ENCODE results near the gene ACSL3.
"Not testable (repeated sequence)": the region's sequence is repeated elsewhere in the genome, so short reads cannot be mapped to it uniquely, and the experiment has no call there.

Gene ACSL3

GRCh38 chr2:222854773-222855700 is 5.8 kb upstream of the ACSL3 start:
- no peak for DNase-seq

DNA sequence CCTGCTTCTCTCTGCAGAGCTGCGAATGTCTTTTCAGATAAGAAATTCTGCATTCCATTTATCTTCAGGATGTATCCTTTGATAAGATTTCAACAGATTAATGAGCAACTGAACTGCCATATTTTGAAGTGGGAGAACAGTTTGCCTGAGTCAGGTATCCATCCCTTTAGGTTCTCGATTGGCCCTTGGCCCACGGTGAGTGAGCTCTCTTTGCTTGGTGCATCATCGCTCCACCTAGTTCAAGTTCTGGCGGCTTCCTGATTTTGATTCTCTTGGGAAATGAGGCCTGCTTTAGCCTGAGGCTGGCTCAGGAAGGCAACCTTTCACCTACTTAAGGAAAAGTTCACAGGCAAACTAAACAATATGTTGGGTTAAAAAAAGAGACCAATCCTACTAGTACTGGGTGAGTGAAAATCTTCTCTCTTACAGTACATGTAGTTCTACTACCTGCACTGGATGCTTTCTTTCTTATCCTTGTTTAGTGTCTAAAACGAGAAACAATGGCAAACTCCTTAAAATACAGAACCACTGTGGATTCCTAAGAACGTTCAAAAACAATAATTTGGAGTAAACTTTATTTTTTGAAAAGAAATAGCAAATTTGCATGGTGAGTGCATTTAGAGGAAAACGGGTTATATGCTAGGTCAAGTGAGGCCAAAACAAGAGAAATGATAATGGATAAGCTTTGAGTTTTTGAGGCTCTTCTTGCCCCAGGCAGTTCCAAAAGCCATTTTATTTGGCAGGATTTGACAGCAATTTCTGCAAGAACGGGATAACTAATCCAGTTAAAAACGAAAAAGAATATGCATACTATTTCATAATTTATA is 837 bp upstream of the ACSL3 start:
- DNase-seq, result no peak

DNA sequence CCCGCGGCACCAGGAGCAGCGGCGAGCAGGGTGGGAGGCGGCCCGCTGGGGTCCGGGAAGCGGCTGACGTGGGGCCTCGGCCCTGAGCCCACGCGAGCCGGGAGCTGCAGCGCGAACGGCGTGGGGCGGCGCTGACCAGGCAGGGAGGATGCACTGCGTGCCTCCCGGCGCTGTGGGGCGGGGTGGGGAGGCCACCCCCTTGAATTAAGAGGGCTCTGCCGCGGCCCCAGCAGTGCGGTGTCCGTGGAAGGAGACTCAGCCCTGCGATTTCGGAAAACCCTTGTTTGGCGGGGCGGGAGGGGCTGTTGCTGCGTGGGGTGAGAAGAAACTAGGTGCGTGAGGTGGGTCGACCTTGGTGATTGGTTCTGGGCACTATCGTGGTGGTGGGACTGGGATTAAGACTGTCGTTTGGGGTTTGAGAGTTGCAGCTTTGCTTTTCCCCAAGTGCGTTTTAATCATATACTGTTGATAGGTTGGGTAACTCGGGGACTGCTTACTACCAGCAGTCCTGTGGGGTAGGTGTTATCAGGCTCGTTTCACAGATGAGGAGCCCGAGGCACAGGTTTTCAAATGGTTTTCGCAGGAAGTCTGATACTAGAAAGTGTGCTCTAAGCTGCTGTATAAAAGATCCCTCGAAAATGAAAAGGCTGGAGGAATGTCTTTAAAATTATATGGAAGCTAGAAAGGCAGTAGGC is 722 bp downstream of the ACSL3 start:
- no peak for DNase-seq

DNA sequence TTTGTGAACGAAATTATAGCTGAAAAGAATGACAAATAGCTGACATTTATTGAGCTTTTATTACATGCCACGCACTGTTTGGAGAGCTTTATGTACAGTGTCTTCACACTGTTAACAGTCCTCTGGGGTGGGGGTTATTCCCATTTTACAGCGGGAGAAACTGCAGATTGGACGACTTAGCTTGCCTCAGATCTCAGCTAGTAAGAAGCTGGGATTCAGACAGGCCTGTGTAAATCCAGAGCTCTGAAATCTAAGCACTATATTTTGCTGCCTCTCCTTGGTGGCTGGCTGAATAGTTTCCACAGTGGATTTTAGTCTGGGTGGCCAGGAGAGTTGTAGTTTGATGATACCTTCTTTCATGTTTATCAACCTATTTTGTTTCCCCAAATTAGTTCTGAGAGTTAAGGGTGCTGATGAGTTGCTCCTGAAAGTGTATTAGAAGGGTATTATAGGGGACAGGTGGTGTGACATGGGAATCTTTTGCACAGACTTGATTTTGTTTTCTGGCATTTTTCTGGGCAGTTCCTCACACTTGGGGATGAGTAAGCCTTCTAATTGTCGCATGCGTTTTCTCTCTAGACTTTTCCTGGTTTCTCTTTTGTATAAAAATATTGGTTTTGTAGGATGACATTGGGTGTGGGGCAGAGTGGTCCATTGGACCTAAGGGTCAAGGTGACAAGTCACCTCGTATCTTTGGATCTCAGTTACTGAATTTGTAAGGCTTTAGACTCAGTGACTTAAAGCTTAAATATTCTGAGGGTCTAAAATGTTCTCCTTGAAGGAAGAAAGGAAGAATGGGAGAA is 1.5 kb downstream of the ACSL3 start:
- DNase-seq, result no peak

- no peak for DNase-seq
Measured at GRCh38 chr2:222862909-222863544, 2.2 kb downstream of the ACSL3 start.

- no peak for DNase-seq
Measured at GRCh38 chr2:222864296-222864695, 3.5 kb downstream of the ACSL3 start.

DNA sequence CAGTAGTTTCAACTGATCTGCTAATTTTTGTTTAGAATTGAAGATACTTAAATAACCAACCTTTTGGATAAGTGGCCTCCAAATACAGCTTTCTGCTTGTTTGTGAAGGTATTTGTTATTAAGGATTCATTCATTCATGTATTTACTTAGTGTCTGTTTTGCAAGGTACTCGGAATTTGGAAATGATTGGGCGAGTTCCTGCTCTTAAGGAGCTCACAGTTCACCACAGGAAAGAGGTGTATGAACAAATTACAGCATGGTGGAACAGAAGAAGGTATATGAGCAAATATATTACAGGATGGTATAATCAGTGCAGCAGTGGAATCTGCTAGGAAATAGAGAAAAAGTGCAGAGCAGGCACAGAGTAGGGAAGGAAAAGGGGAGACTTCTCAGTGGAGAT is 4.5 kb downstream of the ACSL3 start:
- no peak for DNase-seq

DNA sequence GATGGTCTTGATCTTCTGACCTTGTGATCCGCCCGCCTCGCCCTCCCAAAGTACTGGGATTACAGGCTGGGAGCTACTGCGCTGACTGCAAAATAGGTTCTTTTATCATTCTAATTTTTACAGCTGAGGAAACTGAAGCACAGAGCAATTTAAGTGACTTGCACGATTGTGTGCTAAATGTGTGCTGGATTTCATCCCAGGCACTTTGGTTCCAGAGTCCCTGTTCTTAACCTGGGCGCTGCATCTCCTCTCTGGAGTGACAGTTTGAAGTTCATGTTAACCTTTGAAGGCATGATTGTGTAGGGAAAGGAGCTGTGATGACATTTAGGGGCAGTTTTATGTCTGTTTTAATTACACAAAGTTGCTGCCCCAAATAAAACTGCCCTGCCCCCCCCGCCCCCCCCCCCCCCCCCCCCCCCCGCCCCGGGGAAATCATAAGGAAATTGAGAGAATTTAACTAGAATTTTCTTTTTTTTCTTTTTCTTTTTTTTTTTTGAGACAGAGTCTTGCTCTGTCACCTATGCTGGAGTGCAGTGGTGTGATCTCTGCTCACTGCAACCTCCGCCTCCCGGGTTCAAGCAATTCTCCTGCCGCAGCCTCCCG is 5.6 kb downstream of the ACSL3 start:
- DNase-seq, result no peak

DNA sequence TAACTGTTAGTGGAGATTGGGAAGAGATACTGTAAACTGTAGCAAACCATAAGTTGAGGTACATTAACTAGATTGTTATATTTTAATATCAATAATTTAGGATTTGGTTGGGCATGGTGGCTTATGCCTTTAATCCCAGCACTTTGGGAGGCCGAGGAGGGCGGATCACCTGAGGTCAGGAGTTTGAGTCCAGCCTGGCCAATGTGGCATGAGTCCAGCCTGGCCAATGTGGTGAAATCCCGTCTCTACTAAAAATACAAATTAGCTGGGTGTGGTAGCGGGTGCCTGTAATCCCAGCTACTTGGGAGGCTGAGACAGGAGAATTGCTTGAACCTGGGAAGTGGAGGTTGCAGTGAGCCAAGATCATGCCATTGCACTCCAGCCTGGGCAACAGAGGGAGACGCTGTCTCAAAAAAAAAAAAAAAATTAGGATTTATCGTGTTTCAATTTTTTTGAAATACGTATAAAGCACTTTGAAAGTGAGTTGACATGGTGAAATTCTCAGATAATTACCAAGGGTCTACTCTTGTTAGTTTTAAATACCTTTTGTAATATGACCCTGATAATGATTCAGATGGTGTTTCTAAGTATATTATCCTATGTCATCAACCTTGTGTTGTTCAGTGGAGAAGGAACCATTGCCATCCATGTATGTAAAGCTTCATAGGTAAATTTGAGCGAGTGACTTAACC is 7.9 kb downstream of the ACSL3 start:
- DNase-seq, result not testable (repeated sequence)

DNA sequence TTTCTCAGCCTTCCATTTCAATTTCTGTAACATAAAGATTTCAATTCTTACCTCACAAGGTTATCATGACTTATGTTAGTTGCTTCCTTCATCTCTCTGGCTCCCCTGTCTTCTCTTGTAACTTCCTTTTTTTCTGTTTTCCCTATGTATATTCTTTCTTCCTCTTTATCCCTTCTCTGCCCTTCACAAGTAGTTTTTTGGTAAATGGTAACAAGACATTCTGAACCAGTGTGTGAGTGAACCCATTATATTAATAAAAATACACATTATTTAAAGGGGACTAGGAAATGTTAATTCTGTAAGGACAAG is 8.4 kb downstream of the ACSL3 start:
- no peak for DNase-seq

DNA sequence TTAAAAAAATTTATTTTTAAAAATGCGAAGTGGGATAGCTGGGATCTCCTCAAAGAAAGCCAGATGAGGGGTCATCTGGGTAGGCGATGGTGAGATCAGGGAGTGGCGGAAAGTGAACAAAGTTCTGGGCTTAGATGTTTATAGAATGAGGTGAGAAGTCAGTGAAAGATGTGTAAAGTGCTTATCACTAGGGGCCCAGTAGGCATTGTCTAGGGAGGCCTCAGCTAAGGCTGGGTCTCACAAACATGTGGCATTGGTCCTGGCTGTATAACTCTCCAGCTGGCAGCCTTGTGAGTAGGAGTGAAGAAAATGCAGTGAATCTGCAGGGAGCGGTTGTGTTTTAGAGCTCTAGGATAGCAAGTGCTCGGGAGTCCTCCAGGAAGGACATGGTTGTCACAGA is 10.5 kb downstream of the ACSL3 start:
- no peak for DNase-seq

GRCh38 chr2:222872551-222872950 is 11.7 kb downstream of the ACSL3 start:
- DNase-seq, result no peak

- no peak for DNase-seq
Measured at GRCh38 chr2:222875482-222875881, 14.6 kb downstream of the ACSL3 start.

DNA sequence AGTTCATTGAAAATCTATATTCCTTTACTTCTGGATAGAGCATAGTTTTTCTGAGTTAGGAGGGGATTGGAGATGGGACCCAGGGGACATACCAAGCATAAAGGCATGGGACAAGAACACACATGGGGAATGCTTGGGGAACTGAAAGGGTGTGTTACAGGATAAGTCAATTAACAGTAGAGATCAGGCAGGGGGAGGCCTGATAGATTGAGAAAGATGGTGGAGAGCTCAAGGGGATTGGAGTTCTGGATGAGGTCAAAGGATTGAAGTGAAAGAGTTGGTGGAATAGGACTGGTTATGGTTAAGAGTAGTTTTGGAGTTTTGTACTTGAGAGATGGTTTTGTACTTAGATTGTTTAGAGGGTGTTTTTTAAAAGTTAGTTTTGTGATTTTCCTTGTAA is 16.1 kb downstream of the ACSL3 start:
- no peak for DNase-seq

GRCh38 chr2:222877556-222878300 is 16.9 kb downstream of the ACSL3 start:
- no peak for DNase-seq

DNA sequence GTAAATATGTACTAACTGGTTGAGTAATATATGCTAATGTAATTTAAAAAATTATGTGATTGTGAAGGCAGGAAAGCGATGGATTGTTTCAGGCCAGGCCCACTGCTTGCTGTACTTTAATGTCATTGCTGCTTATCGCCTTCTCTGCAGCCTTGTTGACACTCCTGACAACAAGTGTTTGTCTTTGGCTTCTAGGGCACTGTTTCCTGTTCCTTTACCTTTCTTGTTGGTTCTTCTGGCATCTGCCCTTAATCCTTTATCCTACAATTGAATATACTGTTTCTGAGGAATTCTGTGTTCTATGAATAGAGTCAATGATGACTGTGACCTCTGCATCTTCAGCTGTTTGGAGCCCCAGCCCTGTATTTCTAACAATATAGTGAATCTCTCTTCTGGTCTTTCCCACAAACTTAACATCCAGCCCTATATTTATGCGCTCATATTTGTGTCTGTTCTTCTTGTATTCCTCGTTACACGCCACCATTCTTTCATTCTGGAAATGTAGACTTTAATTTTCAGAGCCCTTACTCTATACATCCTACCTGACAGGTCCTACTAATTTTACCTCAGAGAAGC is 17.6 kb downstream of the ACSL3 start:
- DNase-seq, result no peak

- no peak for DNase-seq
Measured at GRCh38 chr2:222878877-222879603, 18.2 kb downstream of the ACSL3 start.

DNA sequence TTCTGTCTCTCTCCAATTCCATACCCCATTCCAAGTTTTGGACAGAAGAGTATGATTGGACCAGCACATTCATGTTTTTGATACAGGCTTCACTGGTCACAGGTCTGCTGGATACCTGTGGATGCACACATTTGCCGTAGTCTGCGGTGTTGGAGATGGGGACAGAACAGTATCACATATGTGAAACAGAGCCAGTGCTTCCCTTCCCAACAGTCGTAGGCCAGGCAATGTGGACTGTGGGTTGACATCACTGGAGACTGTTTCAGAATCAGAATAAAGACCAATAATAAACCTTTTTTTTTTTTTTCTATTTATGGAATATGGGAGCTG is 18.7 kb downstream of the ACSL3 start:
- DNase-seq, result no peak

- no peak for DNase-seq
Measured at GRCh38 chr2:222882484-222882928, 21.7 kb downstream of the ACSL3 start.

All from cortex of kidney (tissue), 1 donor.